ENCODE results near the gene CKAP2L. TPM values are rescaled to one million over a fixed set of nuclear protein-coding genes. Genes with fewer than 3 reads are reported as not detected.
A peak's percentile ranks its signal among the peaks of the same experiment; 100 is the strongest.

CKAP2L gene
- total and polyA plus RNA-seq, 9 of the 15 experiments (the other 6 are each of a cell fraction or from before 2014, with no cell fraction given): 10.4 to 21.9 (median 14.2) TPM

DNA sequence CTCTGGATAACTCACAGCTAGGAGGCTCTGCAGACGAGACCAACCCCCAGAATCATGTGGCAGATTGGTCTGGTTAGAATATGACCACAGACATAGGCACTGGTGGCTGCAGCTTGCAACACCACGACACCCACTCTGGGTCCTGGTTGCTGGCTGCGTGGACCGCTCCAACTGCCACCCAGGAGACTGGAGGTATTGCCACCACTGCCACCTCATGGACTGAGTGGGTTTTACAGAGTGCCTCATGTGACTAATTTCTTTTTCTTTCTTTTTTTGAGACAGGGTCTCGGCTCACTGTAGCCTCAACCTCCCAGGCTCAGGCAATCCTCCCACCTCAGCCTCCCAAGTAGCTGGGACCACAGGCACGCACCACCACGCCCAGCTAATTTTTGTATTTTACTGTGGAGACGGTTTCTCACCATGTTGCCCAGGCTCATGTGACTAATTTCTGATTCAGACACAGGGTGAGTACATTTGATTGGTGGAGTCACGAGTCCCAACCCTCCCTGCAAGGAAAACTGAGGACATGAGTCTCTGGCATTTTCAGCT, 73.5 kb downstream of the CKAP2L start (continued):
- TF ChIP-seq, protein P1, sequence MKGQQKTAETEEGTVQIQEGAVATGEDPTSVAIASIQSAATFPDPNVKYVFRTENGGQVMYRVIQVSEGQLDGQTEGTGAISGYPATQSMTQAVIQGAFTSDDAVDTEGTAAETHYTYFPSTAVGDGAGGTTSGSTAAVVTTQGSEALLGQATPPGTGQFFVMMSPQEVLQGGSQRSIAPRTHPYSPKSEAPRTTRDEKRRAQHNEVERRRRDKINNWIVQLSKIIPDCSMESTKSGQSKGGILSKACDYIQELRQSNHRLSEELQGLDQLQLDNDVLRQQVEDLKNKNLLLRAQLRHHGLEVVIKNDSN (CRISPR knock-in tag; IDR thresholded peaks at IDR 0.05): peak; percentile 77
- no peak for TF ChIP-seq NUFIP1 (IDR thresholded peaks at IDR 0.05; ENCODE audit: partially characterized antibody)
- TF ChIP-seq, protein P2, sequence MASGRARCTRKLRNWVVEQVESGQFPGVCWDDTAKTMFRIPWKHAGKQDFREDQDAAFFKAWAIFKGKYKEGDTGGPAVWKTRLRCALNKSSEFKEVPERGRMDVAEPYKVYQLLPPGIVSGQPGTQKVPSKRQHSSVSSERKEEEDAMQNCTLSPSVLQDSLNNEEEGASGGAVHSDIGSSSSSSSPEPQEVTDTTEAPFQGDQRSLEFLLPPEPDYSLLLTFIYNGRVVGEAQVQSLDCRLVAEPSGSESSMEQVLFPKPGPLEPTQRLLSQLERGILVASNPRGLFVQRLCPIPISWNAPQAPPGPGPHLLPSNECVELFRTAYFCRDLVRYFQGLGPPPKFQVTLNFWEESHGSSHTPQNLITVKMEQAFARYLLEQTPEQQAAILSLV (tag; IDR thresholded peaks at IDR 0.05): no peak
- peak; percentile 48; the same call in 1 of the 2 replicates for TF ChIP-seq RAD51 (IDR thresholded peaks at IDR 0.05; ENCODE audit: borderline replicate concordance, low read depth)
- no peak for TF ChIP-seq ZBTB17 (CRISPR knock-in tag; IDR thresholded peaks at IDR 0.05)
- no peak for TF ChIP-seq DNMT1 (IDR thresholded peaks at IDR 0.05)
- TF ChIP-seq, protein P3, sequence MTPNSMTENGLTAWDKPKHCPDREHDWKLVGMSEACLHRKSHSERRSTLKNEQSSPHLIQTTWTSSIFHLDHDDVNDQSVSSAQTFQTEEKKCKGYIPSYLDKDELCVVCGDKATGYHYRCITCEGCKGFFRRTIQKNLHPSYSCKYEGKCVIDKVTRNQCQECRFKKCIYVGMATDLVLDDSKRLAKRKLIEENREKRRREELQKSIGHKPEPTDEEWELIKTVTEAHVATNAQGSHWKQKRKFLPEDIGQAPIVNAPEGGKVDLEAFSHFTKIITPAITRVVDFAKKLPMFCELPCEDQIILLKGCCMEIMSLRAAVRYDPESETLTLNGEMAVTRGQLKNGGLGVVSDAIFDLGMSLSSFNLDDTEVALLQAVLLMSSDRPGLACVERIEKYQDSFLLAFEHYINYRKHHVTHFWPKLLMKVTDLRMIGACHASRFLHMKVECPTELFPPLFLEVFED (CRISPR knock-in tag; conservative IDR thresholded peaks at IDR 0.05): no peak
- TF ChIP-seq, protein P4, sequence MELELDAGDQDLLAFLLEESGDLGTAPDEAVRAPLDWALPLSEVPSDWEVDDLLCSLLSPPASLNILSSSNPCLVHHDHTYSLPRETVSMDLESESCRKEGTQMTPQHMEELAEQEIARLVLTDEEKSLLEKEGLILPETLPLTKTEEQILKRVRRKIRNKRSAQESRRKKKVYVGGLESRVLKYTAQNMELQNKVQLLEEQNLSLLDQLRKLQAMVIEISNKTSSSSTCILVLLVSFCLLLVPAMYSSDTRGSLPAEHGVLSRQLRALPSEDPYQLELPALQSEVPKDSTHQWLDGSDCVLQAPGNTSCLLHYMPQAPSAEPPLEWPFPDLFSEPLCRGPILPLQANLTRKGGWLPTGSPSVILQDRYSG (tag; conservative IDR thresholded peaks at IDR 0.05; ENCODE audit: low read depth): no peak
- TF ChIP-seq NCOA2 (IDR thresholded peaks at IDR 0.05; ENCODE audit: partially characterized antibody in 2 of 2): no peak
- TF ChIP-seq, protein P5, sequence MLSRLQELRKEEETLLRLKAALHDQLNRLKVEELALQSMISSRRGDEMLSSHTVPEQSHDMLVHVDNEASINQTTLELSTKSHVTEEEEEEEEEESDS (CRISPR knock-in tag; IDR thresholded peaks at IDR 0.05): no peak
- TF ChIP-seq ZNF174 (CRISPR knock-in tag; IDR thresholded peaks at IDR 0.05): no peak
- TF ChIP-seq, protein P6, sequence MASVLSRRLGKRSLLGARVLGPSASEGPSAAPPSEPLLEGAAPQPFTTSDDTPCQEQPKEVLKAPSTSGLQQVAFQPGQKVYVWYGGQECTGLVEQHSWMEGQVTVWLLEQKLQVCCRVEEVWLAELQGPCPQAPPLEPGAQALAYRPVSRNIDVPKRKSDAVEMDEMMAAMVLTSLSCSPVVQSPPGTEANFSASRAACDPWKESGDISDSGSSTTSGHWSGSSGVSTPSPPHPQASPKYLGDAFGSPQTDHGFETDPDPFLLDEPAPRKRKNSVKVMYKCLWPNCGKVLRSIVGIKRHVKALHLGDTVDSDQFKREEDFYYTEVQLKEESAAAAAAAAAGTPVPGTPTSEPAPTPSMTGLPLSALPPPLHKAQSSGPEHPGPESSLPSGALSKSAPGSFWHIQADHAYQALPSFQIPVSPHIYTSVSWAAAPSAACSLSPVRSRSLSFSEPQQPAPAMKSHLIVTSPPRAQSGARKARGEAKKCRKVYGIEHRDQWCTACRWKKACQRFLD (CRISPR knock-in tag; IDR thresholded peaks at IDR 0.05): no peak
- no peak for TF ChIP-seq CBX2 (IDR thresholded peaks at IDR 0.05; ENCODE audit: insufficient read depth, low read length, poor library complexity, severe bottlenecking)
- no peak for TF ChIP-seq COPS2 (conservative IDR thresholded peaks at IDR 0.05)
- TF ChIP-seq, protein P7, sequence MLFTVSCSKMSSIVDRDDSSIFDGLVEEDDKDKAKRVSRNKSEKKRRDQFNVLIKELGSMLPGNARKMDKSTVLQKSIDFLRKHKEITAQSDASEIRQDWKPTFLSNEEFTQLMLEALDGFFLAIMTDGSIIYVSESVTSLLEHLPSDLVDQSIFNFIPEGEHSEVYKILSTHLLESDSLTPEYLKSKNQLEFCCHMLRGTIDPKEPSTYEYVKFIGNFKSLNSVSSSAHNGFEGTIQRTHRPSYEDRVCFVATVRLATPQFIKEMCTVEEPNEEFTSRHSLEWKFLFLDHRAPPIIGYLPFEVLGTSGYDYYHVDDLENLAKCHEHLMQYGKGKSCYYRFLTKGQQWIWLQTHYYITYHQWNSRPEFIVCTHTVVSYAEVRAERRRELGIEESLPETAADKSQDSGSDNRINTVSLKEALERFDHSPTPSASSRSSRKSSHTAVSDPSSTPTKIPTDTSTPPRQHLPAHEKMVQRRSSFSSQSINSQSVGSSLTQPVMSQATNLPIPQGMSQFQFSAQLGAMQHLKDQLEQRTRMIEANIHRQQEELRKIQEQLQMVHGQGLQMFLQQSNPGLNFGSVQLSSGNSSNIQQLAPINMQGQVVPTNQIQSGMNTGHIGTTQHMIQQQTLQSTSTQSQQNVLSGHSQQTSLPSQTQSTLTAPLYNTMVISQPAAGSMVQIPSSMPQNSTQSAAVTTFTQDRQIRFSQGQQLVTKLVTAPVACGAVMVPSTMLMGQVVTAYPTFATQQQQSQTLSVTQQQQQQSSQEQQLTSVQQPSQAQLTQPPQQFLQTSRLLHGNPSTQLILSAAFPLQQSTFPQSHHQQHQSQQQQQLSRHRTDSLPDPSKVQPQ (CRISPR knock-in tag; IDR thresholded peaks at IDR 0.05; ENCODE audit: borderline replicate concordance): no peak
- TF ChIP-seq RAD21 (CRISPR knock-in tag; conservative IDR thresholded peaks at IDR 0.05 in 1 of 2, IDR thresholded peaks at IDR 0.05 in 1 of 2): peak; percentile 86 to 91
- TF ChIP-seq TSC22D4 (tag; IDR thresholded peaks at IDR 0.05): no peak
